ENCODE data around the gene MUC20.
"Not testable (repeated sequence)": the region's sequence is repeated elsewhere in the genome, so short reads cannot be mapped to it uniquely, and the experiment has no call there.

The MUC20 gene

GRCh38 chr3:195711091-195711812 lies 9.5 kb upstream of the MUC20 start:
- DNase-seq (ENCODE audit: low read depth) = not testable (repeated sequence)

- no peak for DNase-seq (ENCODE audit: low read depth)
These were observed 8.8 kb upstream of the MUC20 start for GRCh38 chr3:195711813-195712534.

DNA sequence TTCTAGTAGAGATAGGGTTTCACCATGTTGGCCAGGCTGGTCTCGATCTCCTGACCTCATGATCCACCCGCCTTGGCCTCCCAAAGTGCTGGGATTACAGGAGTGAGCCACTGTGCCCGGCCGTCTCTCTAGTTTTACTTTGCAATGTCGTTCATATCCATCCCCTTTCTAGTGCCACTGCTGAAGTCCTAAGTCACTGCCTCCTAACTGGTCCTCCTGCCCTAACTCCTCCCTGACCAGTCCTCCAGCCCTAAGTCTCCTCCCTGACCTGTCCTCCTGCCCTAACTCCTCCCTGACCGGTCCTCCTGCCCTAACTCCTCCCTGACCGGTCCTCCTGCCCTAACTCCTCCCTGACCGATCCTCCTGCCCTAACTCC lies 8.3 kb upstream of the MUC20 start:
- DNase-seq (ENCODE audit: low read depth) = not testable (repeated sequence)

DNA sequence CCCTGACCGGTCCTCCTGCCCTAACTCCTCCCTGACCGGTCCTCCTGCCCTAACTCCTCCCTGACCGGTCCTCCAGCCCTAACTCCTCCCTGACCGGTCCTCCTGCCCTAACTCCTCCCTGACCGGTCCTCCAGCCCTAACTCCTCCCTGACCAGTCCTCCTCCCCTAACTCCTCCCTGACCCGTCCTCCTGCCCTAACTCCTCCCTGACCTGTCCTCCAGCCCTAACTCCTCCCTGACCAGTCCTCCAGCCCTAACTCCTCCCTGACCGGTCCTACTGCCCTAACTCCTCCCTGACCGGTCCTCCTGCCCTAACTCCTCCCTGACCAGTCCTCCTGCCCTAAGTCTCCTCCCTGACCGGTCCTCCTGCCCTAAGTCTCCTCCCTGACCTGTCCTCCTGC lies 7.6 kb upstream of the MUC20 start:
- not testable (repeated sequence) for DNase-seq (ENCODE audit: low read depth)

DNA sequence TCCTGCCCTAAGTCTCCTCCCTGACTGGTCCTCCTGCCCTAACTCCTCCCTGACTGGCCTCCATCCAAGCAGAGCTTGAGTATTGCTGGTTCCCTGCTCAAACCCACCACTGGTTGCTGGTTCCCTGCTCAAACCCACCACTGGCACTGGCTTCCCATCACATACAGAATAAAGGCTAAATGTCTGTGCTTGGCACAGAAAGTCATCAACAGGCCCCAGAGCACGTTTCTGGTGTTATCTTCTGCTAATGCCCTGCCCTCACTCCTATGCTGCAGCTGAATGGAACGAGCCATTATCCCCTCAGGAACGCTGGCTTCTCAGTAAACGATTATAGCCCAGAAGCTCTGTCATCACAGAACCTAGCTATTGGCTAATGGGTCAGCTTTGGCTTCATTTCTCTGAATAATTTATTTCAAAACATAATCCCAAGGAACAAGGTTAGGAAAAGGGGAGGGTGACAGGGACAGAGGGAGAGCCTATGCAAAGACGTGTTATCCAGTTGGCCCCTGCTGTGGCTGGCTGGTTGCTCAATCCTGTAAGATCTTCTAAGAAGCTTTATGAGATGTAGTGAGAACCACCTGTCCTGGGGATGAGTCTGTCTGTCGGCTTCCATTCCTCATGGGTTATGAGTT lies 6.3 kb upstream of the MUC20 start:
- no peak for DNase-seq (ENCODE audit: low read depth)

- no peak for DNase-seq (ENCODE audit: low read depth)
These were observed 5.6 kb upstream of the MUC20 start for GRCh38 chr3:195715134-195715533.

- DNase-seq (ENCODE audit: low read depth) = no peak
These were observed 5.1 kb upstream of the MUC20 start for GRCh38 chr3:195715583-195716266.

DNA sequence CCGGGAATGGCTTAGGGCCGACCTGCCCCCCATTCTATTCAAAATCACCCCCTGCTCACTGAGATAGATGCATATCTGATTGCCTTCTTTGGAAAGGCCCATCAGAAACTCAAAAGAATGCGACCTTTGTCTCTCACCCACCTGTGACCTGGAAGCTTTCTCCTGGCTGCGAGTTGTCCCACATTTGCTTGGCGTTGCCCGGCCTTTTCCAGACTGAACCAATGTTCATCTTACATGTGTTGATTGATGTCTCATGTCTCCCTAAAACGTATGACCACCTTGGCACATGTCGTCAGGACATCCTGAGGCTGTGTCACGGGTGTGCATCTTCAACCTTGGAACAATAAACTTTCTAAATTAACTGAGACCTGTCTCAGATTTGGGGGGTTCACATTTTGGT lies 3.4 kb upstream of the MUC20 start:
- no peak for DNase-seq (ENCODE audit: low read depth)

- no peak for DNase-seq (ENCODE audit: low read depth)
These were observed 2.8 kb upstream of the MUC20 start for GRCh38 chr3:195717852-195718476.

- no peak for DNase-seq (ENCODE audit: low read depth)
These were observed 2.2 kb upstream of the MUC20 start for GRCh38 chr3:195718477-195718984.

DNA sequence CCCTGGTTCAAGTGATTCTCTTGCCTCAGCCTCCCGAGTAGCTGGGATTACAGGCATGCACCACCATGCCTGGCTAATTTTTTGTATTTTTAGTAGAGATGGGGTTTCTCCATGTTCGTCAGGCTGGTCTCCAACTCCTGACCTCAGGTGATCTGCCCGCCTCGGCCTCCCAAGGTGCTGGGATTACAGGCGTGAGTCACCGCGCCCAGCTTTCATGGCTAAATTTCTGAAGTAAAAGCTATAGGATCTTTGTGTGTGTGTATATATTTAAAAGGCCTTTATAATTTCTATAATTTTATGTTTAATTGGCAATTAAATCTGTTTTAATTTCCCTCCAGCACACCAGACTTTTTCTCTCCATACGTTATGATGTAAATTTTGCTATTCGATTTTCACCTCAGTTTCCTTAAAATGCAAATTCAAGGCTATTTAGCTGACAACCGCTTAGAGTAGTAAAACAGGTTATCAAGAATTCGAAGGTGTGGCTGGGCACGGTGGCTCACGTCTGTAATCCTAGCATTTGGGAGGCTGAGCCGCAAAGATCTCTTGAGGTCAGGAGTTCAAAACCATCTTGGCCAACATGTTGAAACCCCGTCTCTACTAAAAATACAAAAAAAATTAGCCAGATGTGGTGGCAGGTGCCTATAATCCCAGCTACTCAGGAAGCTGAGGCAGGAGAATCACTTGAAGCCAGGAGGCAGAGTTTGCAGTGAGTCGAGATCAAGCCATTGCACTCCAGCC lies 1.1 kb upstream of the MUC20 start:
- DNase-seq (ENCODE audit: low read depth) = not testable (repeated sequence)

DNA sequence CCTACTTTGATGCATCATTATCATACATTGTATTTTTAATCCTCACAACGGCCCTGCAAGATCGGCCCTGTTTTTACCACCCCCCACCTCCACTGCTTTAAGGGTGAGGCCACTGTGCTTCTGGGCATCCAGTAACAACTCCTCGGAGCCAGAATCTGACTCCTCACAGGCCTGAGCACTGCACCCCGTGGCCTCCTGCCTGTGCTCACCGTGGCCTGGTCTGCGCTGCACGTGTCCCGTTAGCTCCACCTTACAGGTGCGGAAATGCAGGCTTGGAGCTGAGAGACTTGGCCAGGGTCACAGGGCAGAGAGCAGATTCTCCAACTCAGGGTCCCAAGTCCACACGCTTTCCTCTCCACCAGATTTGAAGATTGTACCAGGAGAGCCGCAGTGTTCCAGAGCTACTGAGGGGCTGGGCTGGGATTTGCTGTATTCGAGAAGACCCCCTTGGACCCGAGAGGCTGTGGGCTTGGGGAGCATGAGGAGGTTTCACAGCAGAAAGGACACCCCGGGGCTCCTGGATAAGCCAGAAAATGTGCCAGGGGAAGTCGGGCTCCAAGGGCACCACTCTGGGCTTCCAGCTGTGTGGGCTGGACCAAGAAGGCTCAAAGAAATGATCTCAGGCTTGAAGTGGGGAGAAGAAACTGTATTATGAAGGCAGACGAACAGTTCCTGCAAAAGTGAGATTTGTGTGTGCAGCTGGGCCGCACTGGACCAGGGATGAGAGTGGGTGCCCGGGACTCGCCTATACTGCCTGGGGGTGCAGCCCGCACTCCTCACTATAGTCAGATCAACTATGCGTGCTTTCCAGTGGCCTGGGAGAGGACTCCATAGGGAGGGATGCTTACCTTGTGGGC lies 1.6 kb downstream of the MUC20 start:
- DNase-seq (ENCODE audit: low read depth) = not testable (repeated sequence)

DNA sequence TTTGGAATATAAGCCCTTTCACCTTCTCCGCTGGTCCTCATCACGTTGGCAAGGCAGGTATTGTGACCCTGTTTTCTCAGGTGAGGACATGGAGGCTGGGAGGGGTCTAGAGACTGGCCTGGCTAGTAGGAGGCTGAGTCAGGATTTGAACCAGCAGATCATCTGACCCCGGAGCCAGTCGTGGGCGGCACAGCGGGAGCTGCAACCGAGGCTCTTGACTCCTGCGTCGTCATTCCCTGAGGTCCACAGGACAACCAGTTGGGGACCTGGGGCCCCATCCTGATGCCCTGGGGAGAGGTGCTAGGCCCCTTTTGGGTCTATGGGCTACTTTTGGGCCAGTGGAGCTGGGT lies 2.2 kb downstream of the MUC20 start:
- DNase-seq (ENCODE audit: low read depth) = not testable (repeated sequence)

- DNase-seq (ENCODE audit: low read depth) = not testable (repeated sequence)
These were observed 3.6 kb downstream of the MUC20 start for GRCh38 chr3:195724363-195724762.

- not testable (repeated sequence) for DNase-seq (ENCODE audit: low read depth)
These were observed 5.3 kb downstream of the MUC20 start for GRCh38 chr3:195725916-195726740.

- no peak for DNase-seq (ENCODE audit: low read depth)
These were observed 6.9 kb downstream of the MUC20 start for GRCh38 chr3:195727606-195728195.

DNA sequence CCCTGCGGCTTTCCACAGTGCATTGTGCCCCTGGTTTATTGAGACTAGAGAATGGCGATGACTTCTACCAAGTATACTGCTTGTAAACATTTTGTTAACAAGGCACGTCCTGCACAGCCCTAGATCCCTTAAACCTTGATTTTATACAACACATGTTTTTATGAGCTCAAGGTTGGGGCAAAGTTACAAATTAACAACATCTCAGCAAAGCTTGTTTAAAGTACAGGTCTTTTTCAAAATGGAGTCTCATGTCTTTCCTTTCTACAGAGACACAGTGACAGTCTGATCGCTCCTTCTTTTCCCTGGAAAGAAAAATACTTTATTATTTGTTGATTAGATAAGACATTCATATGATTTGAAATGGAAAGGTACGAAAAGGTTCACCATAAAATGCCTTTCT lies 8.0 kb downstream of the MUC20 start:
- not testable (repeated sequence) for DNase-seq (ENCODE audit: low read depth)

DNA sequence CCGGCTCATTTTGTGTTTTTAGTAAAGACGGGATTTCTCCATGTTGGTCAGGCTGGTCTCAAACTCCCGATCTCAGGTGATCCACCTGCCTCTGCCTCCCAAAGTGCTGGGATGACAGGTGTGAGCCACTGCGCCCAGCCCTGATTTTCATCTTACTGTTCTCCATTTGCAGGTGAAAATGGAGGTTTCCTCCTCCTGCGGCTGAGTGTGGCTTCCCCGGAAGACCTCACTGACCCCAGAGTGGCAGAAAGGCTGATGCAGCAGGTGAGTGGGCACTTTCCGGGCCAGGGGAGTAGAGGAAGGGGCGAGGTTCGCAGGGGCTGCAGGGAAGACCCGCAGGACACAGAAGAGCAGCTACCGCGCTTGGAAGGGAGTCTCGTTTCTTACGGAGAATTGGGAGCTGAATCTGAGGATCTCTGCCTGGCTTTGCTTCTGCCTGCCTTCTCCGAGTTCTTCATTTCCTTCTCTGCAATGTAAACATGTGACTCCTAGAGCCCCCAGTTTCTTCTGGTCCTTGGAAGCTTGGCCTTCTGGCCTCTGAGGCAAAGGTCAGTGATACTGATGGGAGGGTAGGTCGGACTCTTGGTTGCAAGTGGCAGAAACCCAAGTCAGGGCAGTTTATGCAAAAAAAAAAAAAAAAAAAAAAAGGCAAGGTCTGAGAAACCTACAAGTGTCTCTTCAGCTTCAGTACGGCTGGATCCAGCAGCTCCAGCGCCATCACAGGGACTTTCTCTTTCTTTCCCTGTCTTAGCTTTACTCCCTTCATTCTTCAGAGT lies 8.9 kb downstream of the MUC20 start:
- DNase-seq (ENCODE audit: low read depth) = no peak
